Vagina (tissue), 2 donors: ENCODE results near the gene EZH2.

Experiments
- POLR2A ChIP-seq, 2 donors: fragments of 450-650 bp; IDR thresholded peaks; one replicate each; pipeline ENCODE4 v1.6.1; 2017; ENCODE audit warnings: antibody characterized with exemption in 2 of 2, mild to moderate bottlenecking in 2 of 2, moderate library complexity in 2 of 2
- POLR2AphosphoS5 ChIP-seq, 2 donors: sonication (generic); formaldehyde crosslinking; IDR thresholded peaks; one replicate each; pipeline ENCODE4 v1.9.0; 2017; ENCODE audit warnings: antibody characterized with exemption in 2 of 2, mild to moderate bottlenecking in 2 of 2, low read depth in 1 of 2; ENCODE audit not compliant: insufficient read depth in 1 of 2
- TF ChIP-seq, protein P1 (sequence below), 3 experiments: fragments of 450-650 bp in 2 of 3; fragments of 200-600 bp in 1 of 3; sonication (generic) in 1 of 3; IDR thresholded peaks; one replicate each; pipeline ENCODE4 v1.5.1; 2017 to 2019; ENCODE audit warnings: antibody characterized with exemption in 3 of 3, mild to moderate bottlenecking in 2 of 3, moderate library complexity in 2 of 3

DNA sequence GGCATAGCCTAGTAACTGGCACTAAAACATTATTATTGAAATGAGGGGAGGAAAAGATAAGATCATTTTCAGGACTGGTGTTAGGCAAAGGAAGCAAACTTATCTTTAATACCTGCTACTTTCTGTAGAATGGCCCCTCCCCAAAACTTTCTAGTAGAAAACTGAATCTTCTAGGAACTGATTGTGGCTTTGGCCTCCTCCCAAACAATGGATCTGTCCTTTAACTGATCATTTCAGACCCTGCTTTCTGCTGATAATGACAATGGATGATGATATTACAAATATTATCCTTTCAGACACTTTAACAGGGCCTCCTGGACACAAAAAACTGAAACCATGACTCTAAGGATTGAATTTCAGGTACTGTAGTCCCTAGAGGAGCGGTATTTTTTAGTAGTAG lies 55.1 kb downstream of the EZH2 start:
- TF ChIP-seq, protein P1, sequence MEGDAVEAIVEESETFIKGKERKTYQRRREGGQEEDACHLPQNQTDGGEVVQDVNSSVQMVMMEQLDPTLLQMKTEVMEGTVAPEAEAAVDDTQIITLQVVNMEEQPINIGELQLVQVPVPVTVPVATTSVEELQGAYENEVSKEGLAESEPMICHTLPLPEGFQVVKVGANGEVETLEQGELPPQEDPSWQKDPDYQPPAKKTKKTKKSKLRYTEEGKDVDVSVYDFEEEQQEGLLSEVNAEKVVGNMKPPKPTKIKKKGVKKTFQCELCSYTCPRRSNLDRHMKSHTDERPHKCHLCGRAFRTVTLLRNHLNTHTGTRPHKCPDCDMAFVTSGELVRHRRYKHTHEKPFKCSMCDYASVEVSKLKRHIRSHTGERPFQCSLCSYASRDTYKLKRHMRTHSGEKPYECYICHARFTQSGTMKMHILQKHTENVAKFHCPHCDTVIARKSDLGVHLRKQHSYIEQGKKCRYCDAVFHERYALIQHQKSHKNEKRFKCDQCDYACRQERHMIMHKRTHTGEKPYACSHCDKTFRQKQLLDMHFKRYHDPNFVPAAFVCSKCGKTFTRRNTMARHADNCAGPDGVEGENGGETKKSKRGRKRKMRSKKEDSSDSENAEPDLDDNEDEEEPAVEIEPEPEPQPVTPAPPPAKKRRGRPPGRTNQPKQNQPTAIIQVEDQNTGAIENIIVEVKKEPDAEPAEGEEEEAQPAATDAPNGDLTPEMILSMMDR (IDR thresholded peaks at IDR 0.05): no peak
- TF ChIP-seq POLR2AphosphoS5 (IDR thresholded peaks at IDR 0.05; ENCODE audit: insufficient read depth in 1 of 2, low read depth in 1 of 2) (no peak), POLR2A (IDR thresholded peaks at IDR 0.05) (no peak)
